8988T (cell line): ENCODE measurements around the gene EFNA2.
"Not testable (repeated sequence)": the region's sequence is repeated elsewhere in the genome, so short reads cannot be mapped to it uniquely, and the experiment has no call there.

Source experiments
- DNase-seq: peaks from one replicate; pipeline ENCODE4 v3.0.0; 2011

The EFNA2 gene

GRCh38 chr19:1300744-1301490 lies 15.2 kb downstream of the EFNA2 start:
- no peak for DNase-seq

GRCh38 chr19:1302533-1303239 lies 17.0 kb downstream of the EFNA2 start:
- no peak for DNase-seq

GRCh38 chr19:1304197-1304924 lies 18.7 kb downstream of the EFNA2 start:
- no peak for DNase-seq

GRCh38 chr19:1305354-1305753 lies 19.7 kb downstream of the EFNA2 start:
- not testable (repeated sequence) for DNase-seq

GRCh38 chr19:1307320-1307719 lies 21.6 kb downstream of the EFNA2 start:
- no peak for DNase-seq

GRCh38 chr19:1307755-1308303 lies 22.2 kb downstream of the EFNA2 start:
- no peak for DNase-seq

DNA sequence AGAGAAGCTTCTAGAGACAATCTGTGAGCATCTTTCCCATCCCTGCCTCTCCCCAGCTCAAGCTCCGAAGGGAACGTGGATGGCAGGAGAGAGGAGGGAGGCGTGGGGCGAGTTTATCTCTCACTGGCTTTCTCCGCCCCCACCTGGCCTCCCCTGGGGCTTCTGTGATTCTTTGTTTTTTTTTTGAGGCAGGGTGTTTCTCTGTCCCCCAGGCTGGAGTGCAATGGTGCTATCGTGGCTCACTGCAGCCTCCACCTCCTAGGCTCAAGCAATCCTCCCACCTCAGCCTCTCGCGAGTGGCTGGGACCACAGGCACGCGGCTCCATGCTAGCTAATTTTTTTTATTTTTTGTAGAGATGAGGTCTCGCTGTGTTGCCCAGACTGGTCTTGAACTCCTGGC lies 23.0 kb downstream of the EFNA2 start:
- DNase-seq, result no peak

GRCh38 chr19:1309977-1310852 lies 24.5 kb downstream of the EFNA2 start:
- no peak for DNase-seq

GRCh38 chr19:1310853-1311180 lies 25.1 kb downstream of the EFNA2 start:
- DNase-seq, result no peak

DNA sequence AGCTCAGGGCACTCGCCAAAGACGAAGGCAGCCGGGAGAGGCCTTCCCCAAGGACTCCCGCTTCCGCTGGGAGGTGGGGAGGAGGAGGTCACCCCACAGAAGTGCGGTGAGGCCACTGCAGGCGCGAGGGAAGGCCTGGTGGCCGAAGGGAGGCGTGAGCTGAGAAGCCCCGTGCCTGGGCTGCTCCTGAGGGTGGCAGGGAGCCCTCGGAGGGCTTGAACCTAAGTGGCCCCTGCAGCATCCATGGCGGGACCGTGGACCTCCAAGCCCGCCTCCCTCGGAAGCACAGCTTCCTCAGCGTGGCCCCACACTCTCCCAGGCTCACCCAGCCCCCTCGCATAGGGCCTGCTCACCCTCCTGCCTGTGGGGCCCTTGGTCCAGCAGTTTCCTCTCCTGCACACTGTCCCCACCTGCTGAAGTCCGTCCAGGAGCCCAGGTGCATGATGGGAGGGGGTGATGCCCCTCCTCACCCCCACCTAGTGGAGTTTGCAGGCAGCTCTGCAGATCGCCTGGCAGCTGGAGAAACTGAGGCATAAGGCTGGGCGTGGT lies 25.9 kb downstream of the EFNA2 start:
- no peak for DNase-seq

DNA sequence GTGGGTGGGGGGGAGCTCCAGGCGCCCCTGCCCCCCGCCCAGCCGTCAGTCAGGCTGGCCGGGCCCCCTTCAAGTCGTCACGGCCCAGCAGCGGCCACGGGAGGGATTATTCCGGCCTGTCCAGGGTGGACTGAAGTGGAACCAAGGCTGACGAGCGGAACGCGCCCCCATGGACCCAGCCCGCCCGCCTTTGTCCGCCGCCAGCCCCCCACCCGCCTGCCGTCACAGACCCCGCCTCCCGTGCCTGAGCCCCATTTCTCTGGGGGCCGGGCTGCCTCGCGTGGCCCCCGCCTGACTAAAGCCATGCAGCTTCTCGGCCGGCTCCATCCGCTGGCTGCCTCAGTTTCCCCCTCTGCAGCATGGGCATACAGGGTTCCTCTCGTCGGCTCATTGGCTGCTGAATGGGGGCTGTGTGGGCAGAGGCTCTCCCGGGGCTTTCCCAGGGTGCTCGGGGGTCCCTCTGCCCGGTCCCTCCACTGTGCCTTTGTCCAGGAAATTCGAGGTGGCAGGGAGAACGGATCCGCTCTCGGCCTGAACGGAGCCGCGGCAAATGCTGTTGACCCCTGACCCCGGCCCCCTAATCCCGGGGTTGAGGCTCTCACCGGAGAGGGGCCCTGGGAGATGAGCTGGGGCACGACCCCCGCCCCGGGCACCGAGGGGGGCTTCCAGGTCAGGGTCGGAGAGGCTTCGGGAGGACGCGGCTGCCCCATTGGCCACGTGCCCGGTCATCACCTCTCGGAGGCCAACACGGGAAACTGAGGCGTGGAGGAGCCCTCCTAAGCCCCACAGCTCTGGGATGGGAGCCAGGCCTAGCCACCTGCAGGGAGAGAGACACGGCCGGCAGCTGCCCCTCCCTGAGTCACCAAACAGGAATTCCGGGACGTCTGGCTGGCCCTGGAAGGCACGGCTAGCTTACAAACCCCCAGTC lies 27.4 kb downstream of the EFNA2 start:
- DNase-seq, result peak; percentile 99

DNA sequence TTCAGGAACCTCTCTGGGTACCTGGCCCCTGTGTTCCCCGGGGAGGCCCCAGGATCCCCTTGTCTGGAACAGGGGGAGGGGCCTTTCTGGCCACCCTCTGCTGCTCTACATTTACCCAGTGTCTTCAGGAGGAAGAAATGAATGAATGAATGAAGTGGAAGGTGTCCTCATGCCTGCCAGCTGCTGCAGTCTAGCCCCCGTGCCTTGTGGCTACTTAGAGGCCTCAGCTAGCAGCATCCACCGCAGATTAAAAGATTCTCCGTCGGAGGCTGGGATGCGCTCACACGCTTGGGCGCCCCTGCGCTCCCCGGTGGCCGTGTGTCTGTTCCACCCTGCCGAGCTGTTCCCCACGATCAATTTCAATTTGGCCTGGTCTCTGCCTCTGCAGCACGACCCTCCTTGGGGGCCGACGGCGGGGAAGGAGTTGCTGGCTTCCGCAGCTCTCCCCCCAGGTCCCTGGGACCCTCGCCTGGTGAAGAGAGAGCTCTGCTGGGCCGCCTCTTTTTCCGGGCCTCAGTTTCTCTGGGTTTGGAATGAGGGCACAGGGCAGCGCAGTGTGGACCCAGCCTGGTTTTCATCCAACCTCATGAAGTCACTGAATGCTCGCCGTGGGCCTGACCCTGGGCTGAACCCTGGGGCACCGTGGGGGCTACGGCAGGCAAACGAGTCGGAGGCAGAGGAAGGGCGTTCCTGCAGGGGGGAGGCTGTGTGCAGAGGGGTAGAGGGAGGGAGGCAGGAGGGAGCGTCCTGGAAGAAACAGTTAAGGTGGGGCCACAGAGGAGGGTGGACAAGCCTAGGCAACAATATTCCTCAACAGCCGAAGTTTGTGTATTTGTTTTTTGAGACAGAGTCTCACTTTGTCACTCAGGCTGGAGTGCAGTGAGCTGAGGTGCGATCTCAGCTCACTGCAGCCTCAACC lies 28.3 kb downstream of the EFNA2 start:
- no peak for DNase-seq

- DNase-seq, result peak; percentile 91
These were observed 29.9 kb downstream of the EFNA2 start for GRCh38 chr19:1315470-1316166.

DNA sequence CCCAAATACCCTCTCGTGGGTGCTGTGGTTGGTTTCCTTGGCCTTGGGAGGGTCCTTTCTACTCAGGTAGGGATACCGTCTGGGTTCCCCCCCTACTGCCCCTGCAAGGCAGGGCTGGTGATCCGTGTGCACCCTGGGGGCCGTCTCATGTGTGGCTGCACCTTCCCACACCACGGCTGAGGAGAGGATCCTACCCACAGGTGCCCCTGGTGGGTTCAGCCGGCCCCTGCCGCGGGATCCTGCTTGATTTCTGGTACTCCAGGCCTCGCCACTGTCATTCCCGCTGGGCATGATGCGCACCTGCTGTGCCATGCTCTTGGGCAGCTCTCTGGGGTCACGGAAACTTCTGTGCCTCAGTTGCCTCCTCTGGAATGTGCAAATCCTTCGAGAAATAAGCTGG lies 30.8 kb downstream of the EFNA2 start:
- no peak for DNase-seq

DNA sequence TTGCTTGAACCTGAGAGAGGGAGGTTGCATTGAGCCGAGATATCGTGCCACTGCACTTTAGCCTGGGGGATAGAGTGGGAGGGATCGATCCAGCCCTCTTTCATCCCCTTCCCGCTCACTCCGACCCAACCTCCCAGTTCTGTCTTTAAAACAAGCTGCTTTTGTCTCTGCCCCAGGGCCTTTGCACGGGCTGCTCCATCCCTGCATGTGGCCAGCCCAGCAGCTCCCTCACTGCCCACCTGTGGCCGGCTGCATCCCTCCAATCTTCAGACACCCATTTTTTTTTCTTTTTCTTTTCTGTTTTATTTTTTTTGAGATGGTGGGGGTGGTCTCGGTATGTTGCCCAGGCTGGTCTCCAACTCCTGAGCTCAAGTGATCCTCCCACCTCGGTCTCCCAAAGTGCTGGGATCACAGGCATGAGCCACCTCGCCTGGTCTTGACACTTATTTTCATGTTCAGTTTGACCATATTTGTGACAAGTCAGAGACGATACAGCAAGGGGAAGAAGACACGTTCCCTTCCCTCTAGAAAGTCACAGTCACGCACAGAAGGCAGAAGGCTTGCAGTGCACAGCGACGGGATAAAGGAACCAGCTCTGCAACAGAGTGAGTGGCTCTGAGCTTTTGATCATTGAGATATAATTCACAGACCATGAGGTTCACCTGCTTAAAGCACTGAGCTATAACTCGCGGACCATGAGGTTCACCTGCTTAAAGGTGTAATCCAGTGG lies 31.8 kb downstream of the EFNA2 start:
- DNase-seq, result no peak

- DNase-seq, result no peak
These were observed 33.2 kb downstream of the EFNA2 start for GRCh38 chr19:1318678-1319471.

- DNase-seq, result not testable (repeated sequence)
These were observed 34.6 kb downstream of the EFNA2 start for GRCh38 chr19:1320282-1320650.

DNA sequence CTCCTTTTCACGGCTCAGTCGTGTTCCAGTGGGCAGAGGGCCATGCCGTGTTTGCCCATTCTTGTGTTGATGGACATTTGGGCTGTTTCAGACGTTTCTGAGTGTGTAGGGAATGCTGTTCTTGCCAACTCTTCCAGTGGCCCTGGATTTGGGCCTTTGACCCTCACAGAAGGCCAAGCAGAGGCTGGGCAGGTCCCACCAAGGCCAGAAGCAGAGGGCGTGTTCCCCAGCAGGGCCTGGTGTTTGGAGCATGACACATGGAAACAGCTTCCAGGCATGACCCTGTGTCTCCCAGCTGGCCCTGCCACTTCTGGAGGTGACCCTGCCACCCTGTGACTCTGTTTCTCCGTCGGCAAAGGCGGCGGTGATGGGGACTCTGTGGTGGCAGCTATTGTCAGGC lies 35.9 kb downstream of the EFNA2 start:
- no peak for DNase-seq
